Globus pallidus (tissue), 1 donor: ENCODE data around the gene FOSL2.

ENCODE experiments used
- DNase-seq: peaks from one replicate; pipeline ENCODE4 v3.0.0-alpha.2; 2015; ENCODE audit warnings: low spot score

Gene FOSL2

GRCh38 chr2:28375742-28376631 lies 16.7 kb upstream of the FOSL2 start:
- DNase-seq = no peak

- DNase-seq = no peak
Measured at GRCh38 chr2:28377195-28377816, 15.4 kb upstream of the FOSL2 start.

- DNase-seq = no peak
Measured at GRCh38 chr2:28377984-28378678, 14.5 kb upstream of the FOSL2 start.

- no peak for DNase-seq
Measured at GRCh38 chr2:28378679-28379584, 13.7 kb upstream of the FOSL2 start.

- no peak for DNase-seq
Measured at GRCh38 chr2:28380219-28380618, 12.4 kb upstream of the FOSL2 start.

- DNase-seq = no peak
Measured at GRCh38 chr2:28381225-28382180, 11.2 kb upstream of the FOSL2 start.

- no peak for DNase-seq
Measured at GRCh38 chr2:28382755-28383154, 9.9 kb upstream of the FOSL2 start.

- no peak for DNase-seq
Measured at GRCh38 chr2:28387082-28387960, 5.3 kb upstream of the FOSL2 start.

GRCh38 chr2:28389399-28390240 lies 3.0 kb upstream of the FOSL2 start:
- DNase-seq = no peak

- peak; percentile 62 for DNase-seq
Measured at GRCh38 chr2:28390241-28390745, 2.4 kb upstream of the FOSL2 start.

- peak; percentile 54 for DNase-seq
Measured at GRCh38 chr2:28390746-28391563, 1.7 kb upstream of the FOSL2 start.

- peak; percentile 30 for DNase-seq
Measured at GRCh38 chr2:28391564-28392296, 928 bp upstream of the FOSL2 start.

GRCh38 chr2:28393114-28393836 lies 617 bp downstream of the FOSL2 start:
- DNase-seq = peak; percentile 30

- no peak for DNase-seq
Measured at GRCh38 chr2:28394331-28394877, 1.7 kb downstream of the FOSL2 start.

GRCh38 chr2:28394997-28395333 lies 2.3 kb downstream of the FOSL2 start:
- no peak for DNase-seq
